Activated CD4-positive, alpha-beta memory T cell treated with anti-CD3 and anti-CD28 coated beads for 36 hours (primary cell): ENCODE measurements around the gene UQCRH. TPM values are rescaled to one million over a fixed set of nuclear protein-coding genes. Genes with fewer than 3 reads are reported as not detected.
"Not testable (repeated sequence)": the region's sequence is repeated elsewhere in the genome, so short reads cannot be mapped to it uniquely, and the experiment has no call there.

Source experiments
- CTCF ChIA-PET: fragments of 350-600 bp; sonication (Branson Sonifier 250); formaldehyde crosslinking; loops from one replicate; lab custom pipeline; 2021; ENCODE audit warnings: antibody characterized with exemption, inconsistent platforms; lab: Charles Lee
- POLR2A ChIA-PET: fragments of 350-600 bp; sonication (Branson Sonifier 250); formaldehyde crosslinking; loops from one replicate; lab custom pipeline; 2021; ENCODE audit warnings: antibody characterized with exemption; lab: Charles Lee
- DNase-seq: peaks from one replicate; pipeline ENCODE4 v3.0.0-alpha.2; 2020
- H3K27ac Mint-ChIP-seq: one replicate; pipeline ENCODE4 v1.8.0; 2021; ENCODE audit warnings: mixed read lengths
- H3K27me3 Mint-ChIP-seq: one replicate; pipeline ENCODE4 v1.8.0; 2021; ENCODE audit warnings: mixed read lengths
- H3K36me3 Mint-ChIP-seq: one replicate; pipeline ENCODE4 v1.8.0; 2021; ENCODE audit warnings: mixed read lengths
- H3K4me1 Mint-ChIP-seq: one replicate; pipeline ENCODE4 v1.8.0; 2021; ENCODE audit warnings: low read depth, mixed read lengths
- H3K4me3 Mint-ChIP-seq: one replicate; pipeline ENCODE4 v1.8.0; 2021; ENCODE audit warnings: mild to moderate bottlenecking, mixed read lengths
- H3K9me3 Mint-ChIP-seq: one replicate; pipeline ENCODE4 v1.8.0; 2021; ENCODE audit warnings: mixed read lengths
- intact Hi-C: fragments of 100-400 bp; cut with micrococcal nuclease; formaldehyde crosslinking; loops from one replicate; pipeline ENCODE4 v1.15.1; 2023
- total RNA-seq, 2 experiments: library from RNA; stranded (reverse); gene quantifications; one replicate each; pipeline ENCODE4 v1.2.3, GENCODE V29; 2021

The UQCRH gene
- total RNA-seq, 2 experiments from 2014 or later = 351 to 353 TPM

- CTCF ChIA-PET, H3K27ac Mint-ChIP-seq, DNase-seq, H3K4me3 Mint-ChIP-seq, H3K36me3 Mint-ChIP-seq, H3K27me3 Mint-ChIP-seq, H3K4me1 Mint-ChIP-seq, H3K9me3 Mint-ChIP-seq, intact Hi-C loops: not testable (repeated sequence)
- POLR2A ChIA-PET = interaction anchor here (1.9 kb wide), 1 partner anchor 21 kb away, joined by 4 read pairs; the partner anchor contains the start of gene NSUN4
Observed at GRCh38 chr1:46319960-46320914, 16.7 kb downstream of the UQCRH start.

GRCh38 chr1:46322191-46322590 is 18.7 kb downstream of the UQCRH start:
- H3K9me3 Mint-ChIP-seq, intact Hi-C loops, H3K4me1 Mint-ChIP-seq, POLR2A ChIA-PET, CTCF ChIA-PET, H3K36me3 Mint-ChIP-seq, DNase-seq, H3K4me3 Mint-ChIP-seq, H3K27ac Mint-ChIP-seq, H3K27me3 Mint-ChIP-seq: not testable (repeated sequence)

- H3K27ac Mint-ChIP-seq, H3K27me3 Mint-ChIP-seq, H3K36me3 Mint-ChIP-seq, H3K4me1 Mint-ChIP-seq, CTCF ChIA-PET, DNase-seq, H3K9me3 Mint-ChIP-seq, intact Hi-C loops, POLR2A ChIA-PET, H3K4me3 Mint-ChIP-seq: not testable (repeated sequence)
Observed at GRCh38 chr1:46325285-46326076, 22.0 kb downstream of the UQCRH start.

- H3K4me3 Mint-ChIP-seq, H3K27me3 Mint-ChIP-seq, POLR2A ChIA-PET, CTCF ChIA-PET, DNase-seq, H3K4me1 Mint-ChIP-seq, intact Hi-C loops, H3K9me3 Mint-ChIP-seq, H3K27ac Mint-ChIP-seq, H3K36me3 Mint-ChIP-seq: not testable (repeated sequence)
Observed at GRCh38 chr1:46328182-46328581, 24.7 kb downstream of the UQCRH start.

GRCh38 chr1:46329807-46330206 is 26.3 kb downstream of the UQCRH start:
- H3K4me3 Mint-ChIP-seq, H3K4me1 Mint-ChIP-seq, H3K27ac Mint-ChIP-seq, DNase-seq, H3K36me3 Mint-ChIP-seq, POLR2A ChIA-PET, H3K27me3 Mint-ChIP-seq, H3K9me3 Mint-ChIP-seq, CTCF ChIA-PET, intact Hi-C loops: not testable (repeated sequence)

GRCh38 chr1:46330381-46330780 is 26.9 kb downstream of the UQCRH start:
- H3K27me3 Mint-ChIP-seq, DNase-seq, intact Hi-C loops, H3K9me3 Mint-ChIP-seq, H3K4me3 Mint-ChIP-seq, H3K4me1 Mint-ChIP-seq, H3K36me3 Mint-ChIP-seq, CTCF ChIA-PET, POLR2A ChIA-PET, H3K27ac Mint-ChIP-seq: not testable (repeated sequence)

- H3K9me3 Mint-ChIP-seq, H3K4me1 Mint-ChIP-seq, H3K36me3 Mint-ChIP-seq, H3K27ac Mint-ChIP-seq, H3K27me3 Mint-ChIP-seq, POLR2A ChIA-PET, H3K4me3 Mint-ChIP-seq, intact Hi-C loops, DNase-seq: not testable (repeated sequence)
- CTCF ChIA-PET = interaction anchor here (1.9 kb wide), 1 partner anchor 15 kb away, joined by 7 read pairs; no protein-coding TSS in a partner anchor
Observed at GRCh38 chr1:46331786-46332540, 28.5 kb downstream of the UQCRH start.

- ChIA-PET POLR2A (no interaction called here), CTCF (interaction anchor here (1.0 to 1.9 kb wide), 3 partner anchors 9 to 15 kb away, joined by 3 to 7 read pairs (median 7); no protein-coding TSS in a partner anchor)
- intact Hi-C loops = no loop called here
- Mint-ChIP-seq H3K9me3 (no peaks in the 10 kb centered on the region), H3K36me3 (no peaks in the 10 kb centered on the region), H3K4me3 (no peak overlapping the region), H3K27ac (no peak overlapping the region), H3K27me3 (no peaks in the 10 kb centered on the region), H3K4me1 (no peaks in the 10 kb centered on the region)
- DNase-seq = no peak
Observed at GRCh38 chr1:46333300-46334029, 30.0 kb downstream of the UQCRH start.

- H3K9me3 Mint-ChIP-seq = no peaks in the 10 kb centered on the region
- H3K4me1 Mint-ChIP-seq = peaks cover 2% of the 10 kb centered on the region
- POLR2A ChIA-PET = no interaction called here
- H3K4me3 Mint-ChIP-seq = no peak overlapping the region
- CTCF ChIA-PET = interaction anchor here (1.5 to 1.9 kb wide), 2 partner anchors 8 to 13 kb away, joined by 7 read pairs; no protein-coding TSS in a partner anchor
- H3K27me3 Mint-ChIP-seq = no peaks in the 10 kb centered on the region
- H3K36me3 Mint-ChIP-seq = no peaks in the 10 kb centered on the region
- intact Hi-C loops = no loop called here
- H3K27ac Mint-ChIP-seq = no peak overlapping the region
- no peak for DNase-seq
Observed at GRCh38 chr1:46334030-46334384, 30.5 kb downstream of the UQCRH start.

GRCh38 chr1:46335081-46335480 is 31.6 kb downstream of the UQCRH start:
- Mint-ChIP-seq H3K9me3 (no peaks in the 10 kb centered on the region), H3K27ac (no peak overlapping the region), H3K27me3 (no peaks in the 10 kb centered on the region), H3K4me1 (peaks cover 8% of the 10 kb centered on the region), H3K36me3 (no peaks in the 10 kb centered on the region), H3K4me3 (no peak overlapping the region)
- no peak for DNase-seq
- ChIA-PET POLR2A (no interaction called here), CTCF (interaction anchor here (1.4 kb wide), 1 partner anchor 13 kb away, joined by 6 read pairs; no protein-coding TSS in a partner anchor)
- intact Hi-C loops = no loop called here

GRCh38 chr1:46337409-46337808 is 33.9 kb downstream of the UQCRH start:
- DNase-seq, CTCF ChIA-PET, H3K27ac Mint-ChIP-seq, H3K27me3 Mint-ChIP-seq, POLR2A ChIA-PET, H3K9me3 Mint-ChIP-seq, H3K36me3 Mint-ChIP-seq, H3K4me3 Mint-ChIP-seq, intact Hi-C loops: not testable (repeated sequence)
- H3K4me1 Mint-ChIP-seq = peaks cover 24% of the 10 kb centered on the region
